GM12892 (cell line): ENCODE measurements around the gene LIPK.

Experiments
- POLR2A ChIP-seq: IDR thresholded peaks from 2 replicates; pipeline ENCODE4 v1.6.1; 2011; ENCODE audit warnings: low read depth, low read length, control low read depth
- POLR2AphosphoS5 ChIP-seq: IDR thresholded peaks from 2 replicates; pipeline ENCODE4 v1.6.1; 2011; ENCODE audit warnings: low read depth, low read length, control low read depth

DNA sequence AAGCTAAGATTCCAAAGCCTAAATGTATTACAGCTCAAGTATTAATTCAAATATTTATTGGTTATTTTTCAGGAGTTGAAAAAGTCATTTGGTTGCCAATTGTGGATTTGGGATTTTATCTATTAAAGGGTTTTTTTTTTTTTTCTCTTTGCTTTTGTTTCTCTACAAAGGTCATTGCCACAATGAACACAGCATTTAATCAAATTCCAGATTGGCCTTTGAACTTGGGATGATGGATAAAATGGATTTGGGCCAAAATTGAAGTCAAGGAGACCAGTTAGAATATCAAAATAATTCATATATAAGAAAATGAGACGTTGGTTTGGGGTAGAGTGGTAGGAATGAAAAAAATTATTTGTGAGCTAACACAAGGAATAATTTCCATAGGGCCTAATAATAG is 63.3 kb downstream of the LIPK start:
- TF ChIP-seq POLR2AphosphoS5 (no peak), POLR2A (no peak)
